DMS153 treated with DMSO at 0.1 percent for 48 hours (cell line): ENCODE measurements around the gene PIAS1.

ENCODE experiments used
- DNase-seq: peaks from one replicate; lab custom pipeline; 2025; ENCODE audit not compliant: unreplicated experiment; lab: John Stamatoyannopoulos, UW

Gene PIAS1

GRCh38 chr15:68175526-68175925 lies 121.4 kb downstream of the PIAS1 start:
- no peak for DNase-seq

- DNase-seq, result no peak
Observed at GRCh38 chr15:68176601-68177000, 122.5 kb downstream of the PIAS1 start.

- no peak for DNase-seq
Observed at GRCh38 chr15:68177742-68178141, 123.6 kb downstream of the PIAS1 start.

- DNase-seq, result no peak
Observed at GRCh38 chr15:68183616-68184315, 129.7 kb downstream of the PIAS1 start.

- no peak for DNase-seq
Observed at GRCh38 chr15:68184616-68185480, 130.7 kb downstream of the PIAS1 start.

GRCh38 chr15:68186671-68187397 lies 132.7 kb downstream of the PIAS1 start:
- DNase-seq, result no peak

- DNase-seq, result no peak
Observed at GRCh38 chr15:68187559-68187958, 133.4 kb downstream of the PIAS1 start.

GRCh38 chr15:68188647-68189046 lies 134.5 kb downstream of the PIAS1 start:
- DNase-seq, result no peak

GRCh38 chr15:68190048-68190447 lies 135.9 kb downstream of the PIAS1 start:
- DNase-seq, result no peak

- no peak for DNase-seq
Observed at GRCh38 chr15:68191555-68191954, 137.4 kb downstream of the PIAS1 start.

- DNase-seq, result no peak
Observed at GRCh38 chr15:68192117-68192516, 138.0 kb downstream of the PIAS1 start.

GRCh38 chr15:68192804-68193486 lies 138.8 kb downstream of the PIAS1 start:
- DNase-seq, result no peak

- DNase-seq, result no peak
Observed at GRCh38 chr15:68195336-68196112, 141.4 kb downstream of the PIAS1 start.

- DNase-seq, result no peak
Observed at GRCh38 chr15:68196445-68197169, 142.5 kb downstream of the PIAS1 start.

- DNase-seq, result no peak
Observed at GRCh38 chr15:68197170-68197492, 143.0 kb downstream of the PIAS1 start.

- DNase-seq, result no peak
Observed at GRCh38 chr15:68197661-68198437, 143.7 kb downstream of the PIAS1 start.

- no peak for DNase-seq
Observed at GRCh38 chr15:68199340-68199739, 145.2 kb downstream of the PIAS1 start.

GRCh38 chr15:68200016-68200861 lies 146.1 kb downstream of the PIAS1 start:
- no peak for DNase-seq
